GM18517 (cell line): ENCODE results near the gene ARL6IP4.
A peak's percentile ranks its signal among the peaks of the same experiment; 100 is the strongest.

Source experiments
- ATAC-seq: cut with Tn5 transposase; IDR thresholded peaks from one replicate; pipeline ENCODE4 v1.9.1; 2021; ENCODE audit warnings: mild to moderate bottlenecking, moderate library complexity; ENCODE audit not compliant: unreplicated experiment

Gene ARL6IP4

DNA sequence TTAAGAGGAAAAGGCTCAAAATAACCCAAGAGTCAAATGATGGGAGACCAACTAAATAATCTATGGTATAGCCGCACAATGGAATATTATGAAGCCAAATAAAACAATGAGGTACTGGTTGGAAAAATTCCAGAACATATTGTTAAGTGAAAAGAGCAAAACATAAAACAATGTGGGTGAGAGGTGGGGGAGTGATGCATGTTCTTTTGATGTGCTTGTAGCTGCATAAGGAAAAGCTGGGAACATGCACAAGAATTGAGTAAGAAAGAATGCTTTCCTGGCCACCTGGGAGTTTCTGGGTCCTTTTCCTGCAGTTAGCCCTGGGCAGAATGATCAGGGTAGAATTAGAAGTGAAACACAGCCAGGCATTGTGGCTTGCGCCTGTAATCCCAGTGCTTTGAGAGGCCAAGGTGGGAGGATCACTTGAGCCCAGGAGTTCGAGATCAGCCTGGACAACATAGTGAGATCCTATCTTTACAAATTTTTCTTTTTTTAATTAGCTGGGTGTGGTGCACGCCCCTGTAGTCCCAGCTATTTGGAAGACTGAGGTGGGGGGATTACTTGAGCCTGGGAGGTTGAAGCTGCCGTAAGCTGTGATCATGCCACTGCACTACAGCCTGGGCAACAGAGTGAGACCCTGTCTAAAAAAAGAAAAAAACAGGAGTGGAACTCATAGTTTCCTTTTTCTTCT, 22.1 kb upstream of the ARL6IP4 start:
- no peak for ATAC-seq

DNA sequence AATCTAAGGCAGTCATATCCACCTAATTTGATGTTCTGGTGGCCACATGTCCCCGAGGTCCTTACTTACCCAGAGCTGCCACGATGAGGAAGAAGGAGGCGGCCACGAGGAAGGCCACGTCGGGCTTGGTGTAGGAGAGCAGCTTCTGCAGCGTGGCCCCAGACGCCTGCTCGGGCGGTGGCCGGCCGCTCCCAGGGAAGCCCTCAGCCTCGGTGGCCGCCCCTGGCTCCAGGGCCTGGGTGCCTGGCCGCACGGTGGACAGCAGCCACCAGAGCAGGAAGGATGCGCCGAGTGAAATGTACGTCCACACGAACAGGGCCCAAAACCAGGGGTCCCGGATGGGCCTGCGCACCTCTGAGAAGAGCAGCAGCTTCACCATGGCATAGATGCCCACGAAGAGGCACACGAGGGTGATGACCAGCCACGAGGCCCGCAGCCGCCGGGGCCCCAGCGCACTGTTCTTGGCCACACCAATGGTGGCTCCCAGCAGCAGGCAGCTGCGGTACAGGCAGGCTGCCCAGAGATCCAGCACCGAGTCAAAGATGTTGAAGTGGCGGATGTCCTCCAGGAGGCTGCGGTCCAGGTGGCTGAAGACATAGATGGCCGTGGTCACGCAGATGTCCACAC, 20.8 kb upstream of the ARL6IP4 start:
- no peak for ATAC-seq

DNA sequence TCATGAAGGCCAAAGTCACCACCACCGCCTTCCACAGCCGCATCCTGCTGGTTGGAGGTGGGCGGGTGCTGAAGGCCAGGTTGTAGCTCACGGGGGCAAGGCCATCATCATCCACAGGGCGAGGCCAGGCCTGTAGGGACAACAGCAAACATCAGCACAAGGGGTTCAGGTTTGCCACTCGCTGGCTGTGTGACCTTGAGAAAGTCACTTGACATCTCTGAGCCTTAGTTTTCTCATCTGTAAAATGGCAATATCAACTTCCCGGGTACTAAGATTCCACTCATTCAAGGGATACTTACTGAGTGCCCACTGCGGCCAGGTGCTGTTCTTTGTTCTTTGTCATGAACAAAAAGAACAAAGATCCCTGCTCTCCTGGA, 20.3 kb upstream of the ARL6IP4 start:
- ATAC-seq, result no peak

DNA sequence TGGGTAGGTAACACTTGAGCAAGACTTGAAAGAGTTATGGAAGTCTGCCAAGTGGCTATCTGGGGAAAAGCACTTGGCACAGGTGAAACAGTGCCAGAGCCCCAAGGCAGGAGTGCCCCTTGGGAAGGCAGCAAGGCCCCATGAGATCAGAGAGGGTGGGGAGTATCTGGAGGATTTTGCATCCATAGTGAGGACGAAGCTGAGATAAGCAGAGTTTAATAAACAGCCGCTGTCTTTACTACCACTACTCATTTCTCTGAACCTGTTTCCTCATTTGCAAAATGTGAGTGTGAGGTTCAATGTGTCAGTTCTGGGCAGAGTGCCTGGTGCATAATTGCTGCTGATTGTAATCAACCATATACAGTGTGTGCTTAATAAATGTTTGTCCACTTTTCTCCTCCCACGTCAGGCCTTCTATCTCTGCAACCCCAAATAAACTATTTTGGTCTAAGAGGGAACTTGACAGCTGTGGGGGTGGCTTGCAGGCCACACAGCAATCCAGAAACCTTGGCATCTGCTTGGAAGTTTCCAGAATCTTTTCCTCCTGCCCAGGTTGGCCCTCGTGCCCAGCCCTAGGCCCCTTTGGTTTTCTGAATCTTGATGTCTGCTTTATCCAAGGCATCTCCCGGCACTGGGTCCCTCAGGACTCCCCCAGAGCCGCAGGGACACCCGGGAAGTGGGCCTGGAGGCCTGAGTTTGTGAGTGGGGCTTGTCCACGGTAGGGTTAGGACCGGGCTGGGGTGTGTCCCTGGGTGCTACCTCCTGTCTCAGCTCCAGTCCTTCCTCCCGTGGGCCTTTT, 18.8 kb upstream of the ARL6IP4 start:
- no peak for ATAC-seq

- ATAC-seq, result no peak
Observed at GRCh38 chr12:122963941-122964265, 16.6 kb upstream of the ARL6IP4 start.

DNA sequence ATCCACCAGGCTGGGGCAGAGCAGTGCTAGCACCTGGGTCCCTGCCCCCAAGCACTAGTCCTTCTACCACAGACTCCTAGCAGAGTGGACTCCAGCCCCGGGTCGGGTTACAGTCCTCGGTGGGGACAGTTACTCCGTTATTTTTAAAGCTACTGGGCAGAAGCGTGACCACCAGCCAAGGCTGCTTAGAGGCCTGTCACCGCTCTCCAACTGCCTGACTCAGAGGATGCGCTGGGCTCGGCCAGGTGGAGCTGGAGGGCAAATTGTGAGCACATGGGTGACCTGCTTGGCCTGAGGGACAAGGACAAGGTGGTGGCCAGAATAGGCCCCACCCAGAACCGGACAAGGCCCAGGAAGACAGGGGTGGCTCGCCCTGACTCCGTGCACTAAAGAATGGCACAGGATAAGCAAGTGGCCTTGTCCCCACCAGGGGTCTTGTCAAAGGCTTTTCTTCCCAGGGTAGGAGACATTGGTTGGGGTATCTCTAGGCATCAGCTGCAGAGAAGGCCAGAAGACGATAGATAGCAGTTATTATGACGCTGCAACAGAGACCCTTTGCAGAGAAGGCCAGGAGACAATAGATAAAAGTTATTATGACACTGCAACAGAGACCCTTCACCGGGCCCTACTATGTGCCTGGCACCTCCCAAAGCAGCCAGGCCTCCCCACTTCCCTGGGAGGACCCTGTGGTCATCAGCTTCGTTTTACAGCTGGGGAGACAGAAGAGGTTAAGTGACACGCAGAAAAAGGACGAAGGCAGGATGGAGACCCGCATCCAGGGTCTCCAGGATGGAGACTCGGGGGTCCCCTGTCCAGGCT, 15.8 kb upstream of the ARL6IP4 start:
- no peak for ATAC-seq

- ATAC-seq, result no peak
Observed at GRCh38 chr12:122965321-122965751, 15.1 kb upstream of the ARL6IP4 start.

- ATAC-seq, result no peak
Observed at GRCh38 chr12:122965851-122966742, 14.4 kb upstream of the ARL6IP4 start, which contains the start of gene ABCB9. TSS of gene ABCB9 (minus strand) at chr12:122966463. CDS start at chr12:122960235, 6,228 bp downstream.

- no peak for ATAC-seq
Observed at GRCh38 chr12:122966743-122967550, 13.5 kb upstream of the ARL6IP4 start.

GRCh38 chr12:122968104-122968503, 12.4 kb upstream of the ARL6IP4 start:
- no peak for ATAC-seq

DNA sequence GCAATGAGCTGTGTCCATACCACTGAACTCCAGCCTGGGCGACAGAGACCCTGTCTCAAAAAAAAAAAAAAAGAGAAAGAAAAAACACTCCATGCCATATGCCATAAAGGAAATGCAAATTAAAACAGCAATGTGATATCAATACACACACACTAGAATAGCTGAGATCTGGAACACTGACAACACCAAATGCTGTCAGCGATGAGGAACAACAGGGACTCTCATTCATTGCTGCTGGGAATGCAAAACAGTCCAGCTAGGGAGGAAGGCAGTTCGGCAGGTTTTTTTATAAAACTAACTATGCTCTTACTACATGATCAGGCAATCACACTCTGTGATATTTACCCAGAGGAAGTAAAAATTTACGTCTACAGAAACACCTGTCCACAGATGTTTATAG, 10.8 kb upstream of the ARL6IP4 start:
- ATAC-seq, result no peak

- ATAC-seq, result peak; percentile 78
Observed at GRCh38 chr12:122974274-122974891, 6.1 kb upstream of the ARL6IP4 start.

GRCh38 chr12:122974892-122975789, 5.3 kb upstream of the ARL6IP4 start, which contains the start of gene OGFOD2:
TSS of gene OGFOD2 (plus strand) at chr12:122975244. CDS start at chr12:122975252, 8 bp downstream.
- ATAC-seq, result peak; percentile 61

- no peak for ATAC-seq
Observed at GRCh38 chr12:122975790-122976647, 4.5 kb upstream of the ARL6IP4 start.

DNA sequence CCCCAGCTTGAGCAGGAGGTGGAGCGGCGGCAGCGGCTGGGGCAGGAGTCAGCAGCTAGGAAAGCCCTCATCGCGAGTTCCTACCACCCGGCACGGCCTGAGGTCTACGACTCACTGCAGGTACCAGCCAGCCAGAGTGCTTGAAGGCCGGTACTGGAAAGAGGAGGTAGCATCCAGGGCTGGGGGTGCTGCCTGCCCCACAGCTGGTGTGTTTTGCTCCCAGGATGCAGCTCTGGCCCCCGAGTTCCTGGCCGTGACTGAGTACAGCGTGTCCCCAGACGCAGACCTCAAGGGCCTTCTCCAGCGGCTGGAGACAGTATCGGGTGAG, 3.9 kb upstream of the ARL6IP4 start:
- ATAC-seq, result no peak

DNA sequence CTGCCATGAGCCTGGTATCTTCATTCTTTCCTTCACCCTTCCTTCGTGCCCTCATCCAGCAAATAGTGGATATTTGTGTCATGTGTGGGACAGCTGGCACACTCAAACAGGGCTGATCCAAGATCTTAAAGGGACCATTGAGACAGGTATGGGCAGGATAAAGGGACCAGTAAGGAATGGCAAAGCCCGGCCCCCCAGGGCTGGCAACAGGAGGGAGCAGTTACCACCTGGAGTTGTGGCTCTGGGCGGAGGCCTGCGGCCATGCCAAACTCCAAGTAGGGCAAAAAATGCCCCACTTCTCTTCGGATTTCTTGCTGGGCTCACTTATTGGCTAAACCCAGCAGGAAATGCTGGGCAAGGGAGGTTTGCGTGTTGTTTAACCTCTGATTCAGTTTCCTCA, 3.3 kb upstream of the ARL6IP4 start:
- ATAC-seq, result no peak
